Left hindlimb (tissue), 1 donor: ENCODE data around the gene CDC34.
A peak's percentile ranks its signal among the peaks of the same experiment; 100 is the strongest.

Experiments used
- DNase-seq: peaks from one replicate; pipeline ENCODE4 v3.0.0-alpha.2; 2018

Gene CDC34

GRCh38 chr19:531753-532560 lies at the start of gene CDC34:
Gene CDC34 (plus strand): TSS chr19:531760. CDS start chr19:531932, 172 bp downstream.
- no peak for DNase-seq

DNA sequence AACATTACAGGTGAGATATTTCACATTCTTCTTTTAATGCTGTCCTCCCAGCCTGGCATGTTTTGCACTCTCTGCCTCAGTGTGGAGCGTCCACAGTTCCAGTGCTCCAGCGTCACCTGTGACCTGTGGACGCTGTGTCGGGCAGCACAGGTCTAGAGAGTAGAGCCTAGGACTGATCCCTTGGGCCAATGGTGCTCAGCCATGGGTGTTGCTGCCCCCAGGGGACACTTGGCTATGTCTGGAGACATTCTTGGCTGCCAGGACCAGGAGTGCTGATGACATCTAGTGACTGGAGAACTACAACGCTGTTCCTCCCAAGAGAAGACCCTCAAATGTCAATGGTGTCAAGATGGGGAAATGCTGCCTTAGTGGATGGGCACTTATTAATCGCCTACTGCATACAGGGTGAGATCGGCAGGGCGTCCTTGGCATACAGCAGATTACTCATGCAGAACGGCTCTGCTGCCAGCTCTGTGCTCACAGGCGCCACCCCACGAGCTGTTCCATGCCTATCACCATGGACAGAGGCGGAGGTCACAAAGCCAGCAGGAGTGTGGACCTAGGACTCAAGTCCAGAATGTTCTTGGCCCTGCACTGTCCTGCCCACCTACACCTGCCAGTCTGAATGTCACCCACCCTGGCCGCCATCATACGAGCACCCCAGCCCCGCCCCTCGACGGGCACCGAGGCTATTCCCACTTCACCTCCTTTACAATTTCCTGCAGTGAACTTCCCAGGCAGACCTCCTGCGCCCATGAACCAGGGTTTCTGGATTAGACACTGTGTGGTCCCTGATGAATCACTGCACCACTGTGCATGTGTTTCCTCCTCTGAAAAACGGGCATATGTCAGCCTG lies 49.1 kb upstream of the CDC34 start:
- DNase-seq, result peak; percentile 18

DNA sequence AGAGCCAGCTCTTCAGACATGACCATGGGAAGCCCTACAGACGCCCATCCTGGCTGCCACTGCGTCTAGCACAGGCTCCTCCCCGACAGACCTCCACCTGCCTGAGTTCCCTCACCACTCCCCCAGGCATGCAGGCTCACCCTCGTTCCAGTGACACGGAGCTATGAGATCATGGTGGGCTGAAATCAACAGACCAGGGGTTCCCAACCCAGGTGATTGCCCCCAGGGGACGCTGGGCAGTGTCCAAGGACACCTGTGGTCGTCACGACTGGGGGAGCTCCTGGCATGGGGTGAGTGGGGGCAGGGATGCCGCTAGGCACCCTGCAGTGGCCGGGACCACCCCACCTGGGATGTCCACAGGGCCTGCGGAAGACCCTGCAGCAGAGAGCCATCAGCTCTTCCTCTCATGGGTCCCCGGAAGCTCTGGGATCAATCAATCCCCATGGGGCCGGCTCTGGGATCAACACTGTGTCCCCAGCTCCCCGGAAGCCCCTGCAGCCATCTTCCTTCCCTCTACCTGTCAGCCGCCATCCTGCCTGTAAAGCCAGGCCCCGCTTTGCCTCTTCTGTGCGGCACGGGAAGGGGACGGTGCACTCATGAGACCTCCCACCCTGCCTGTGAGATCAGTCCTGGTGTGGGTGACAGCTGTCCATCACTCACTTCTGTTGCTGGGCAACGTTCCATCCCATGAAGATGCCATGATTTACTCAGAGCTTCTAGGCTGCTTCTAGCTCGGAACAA lies 48.1 kb upstream of the CDC34 start:
- DNase-seq, result peak; percentile 22

- DNase-seq, result peak; percentile 18
Measured at GRCh38 chr19:484494-484893, 47.1 kb upstream of the CDC34 start.

- peak; percentile 25 for DNase-seq
Measured at GRCh38 chr19:485077-485476, 46.5 kb upstream of the CDC34 start.

- DNase-seq, result peak; percentile 28
Measured at GRCh38 chr19:485583-486236, 45.9 kb upstream of the CDC34 start.

DNA sequence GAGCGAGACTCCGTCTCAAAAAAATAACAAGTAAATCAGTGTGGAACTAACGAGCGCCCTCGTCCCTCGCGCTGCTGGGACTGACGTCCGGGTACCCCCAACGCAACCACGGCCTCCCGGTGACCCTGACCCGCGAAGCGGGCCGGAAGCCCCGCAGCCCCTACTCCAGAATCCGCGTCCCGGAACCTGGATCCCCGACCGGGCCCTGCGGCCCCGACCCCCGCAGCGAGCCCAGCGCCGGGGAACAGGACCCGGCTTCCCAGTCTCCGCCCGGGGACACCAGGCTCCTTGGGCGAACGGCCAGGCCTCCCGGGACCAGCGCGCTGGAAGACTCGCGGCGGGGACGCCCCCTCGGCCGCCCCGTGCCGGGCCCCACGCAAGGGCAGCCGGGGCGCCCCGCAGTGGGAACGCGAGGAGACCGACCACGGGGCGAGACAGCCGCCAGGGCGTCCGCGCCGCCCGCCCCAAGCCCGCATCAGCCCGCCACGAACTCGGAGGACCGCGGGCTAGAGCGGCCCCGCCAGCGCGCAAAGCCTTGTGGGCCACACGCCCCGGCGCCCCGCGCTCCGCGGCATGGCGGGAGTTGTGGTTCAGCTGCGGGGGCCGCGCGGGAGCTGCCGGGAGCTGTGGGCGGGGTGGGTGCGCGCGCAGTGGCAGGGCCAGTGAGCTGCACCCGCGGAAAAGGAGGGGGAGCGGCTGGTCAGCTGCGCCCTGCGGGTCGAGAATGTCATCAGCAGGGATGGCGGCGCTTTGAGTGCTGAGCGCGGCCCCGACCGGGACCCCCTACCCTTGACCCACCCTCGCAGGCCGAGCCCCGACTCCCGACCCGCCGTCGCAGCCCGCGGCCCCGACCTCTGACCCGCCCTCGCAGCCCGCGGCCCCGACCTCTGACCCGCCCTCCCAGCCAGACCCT lies 42.8 kb upstream of the CDC34 start:
- DNase-seq, result peak; percentile 96

- peak; percentile 67 for DNase-seq
Measured at GRCh38 chr19:489418-490196, 42.0 kb upstream of the CDC34 start.

GRCh38 chr19:491146-491741 lies 40.3 kb upstream of the CDC34 start:
- DNase-seq, result peak; percentile 37

DNA sequence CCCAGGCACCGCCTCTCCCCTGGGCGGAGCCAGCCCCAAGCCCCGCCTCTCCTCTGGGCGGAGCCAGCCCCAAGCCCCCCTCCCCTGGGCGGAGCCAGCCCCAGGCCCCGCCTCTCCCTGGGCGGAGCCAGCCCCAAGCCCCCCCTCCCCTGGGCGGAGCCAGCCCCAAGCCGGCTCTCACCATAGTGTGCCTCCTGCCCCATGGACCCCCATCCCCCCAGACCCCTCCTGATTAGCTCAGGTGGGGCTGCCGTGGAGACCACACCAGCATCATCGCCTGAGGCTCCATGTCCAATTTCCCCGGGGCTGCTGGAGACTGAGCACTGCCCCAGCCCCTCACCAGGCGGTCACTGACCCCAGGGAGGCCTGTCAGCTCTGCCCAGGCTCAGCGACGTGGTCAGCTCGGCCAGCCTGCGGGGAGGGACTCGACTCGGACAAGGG lies 39.4 kb upstream of the CDC34 start:
- DNase-seq, result peak; percentile 22

DNA sequence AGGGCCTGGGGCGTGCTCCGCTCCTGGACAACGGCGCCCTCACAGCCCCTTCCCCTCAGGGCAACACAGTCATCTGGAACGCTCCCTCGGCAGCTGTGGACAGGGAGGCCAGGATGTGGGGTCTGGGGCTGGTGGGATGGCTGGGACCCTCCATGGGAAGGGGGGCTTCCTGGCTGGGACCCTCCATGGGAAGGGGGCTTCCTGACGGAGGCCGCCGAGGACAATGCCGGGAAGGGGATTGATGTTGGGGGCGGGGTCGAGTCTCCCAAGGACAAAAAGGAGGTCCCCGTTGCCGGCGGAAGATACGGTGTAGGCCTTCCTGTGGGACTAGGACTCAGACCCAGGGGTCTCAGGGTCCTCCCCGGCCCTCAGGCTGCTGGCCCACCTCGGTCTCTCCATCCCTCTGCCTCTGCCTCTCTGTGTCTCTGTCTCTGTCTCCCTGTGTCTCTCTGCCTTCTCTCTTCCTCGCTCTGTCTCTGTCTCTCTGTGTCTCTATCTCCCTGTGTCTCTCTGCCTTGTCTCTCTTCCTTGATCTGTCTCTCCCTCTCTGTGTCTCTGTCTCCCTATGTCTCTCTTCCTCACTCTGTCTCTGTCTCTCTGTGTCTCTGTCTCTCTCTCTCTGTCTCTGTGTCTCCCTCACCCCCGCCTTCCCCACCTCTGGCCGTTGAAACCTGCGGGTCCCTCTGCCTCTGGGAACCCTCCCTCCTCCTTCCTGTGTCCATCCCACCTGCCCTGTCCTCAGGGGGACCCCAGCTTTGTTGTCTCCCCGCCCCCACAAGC lies 38.0 kb upstream of the CDC34 start:
- DNase-seq, result peak; percentile 33

- peak; percentile 52 for DNase-seq
Measured at GRCh38 chr19:494171-495080, 37.1 kb upstream of the CDC34 start.

DNA sequence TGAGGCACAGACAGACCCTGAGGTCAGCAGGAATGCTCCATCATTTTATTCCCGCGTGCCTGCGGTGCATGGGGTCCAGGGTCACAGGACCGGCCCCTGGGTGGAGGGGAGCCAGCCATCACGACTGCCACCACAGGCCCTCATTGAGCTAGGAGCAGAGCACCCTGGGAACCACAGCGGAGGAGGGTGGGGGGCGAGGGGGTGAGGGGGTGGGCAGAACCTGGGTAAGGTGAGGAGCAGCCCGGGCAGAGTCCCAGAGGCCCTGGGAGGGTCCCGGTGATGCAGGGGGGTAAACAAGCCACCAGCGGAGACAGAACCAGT lies 36.5 kb upstream of the CDC34 start:
- DNase-seq, result no peak

DNA sequence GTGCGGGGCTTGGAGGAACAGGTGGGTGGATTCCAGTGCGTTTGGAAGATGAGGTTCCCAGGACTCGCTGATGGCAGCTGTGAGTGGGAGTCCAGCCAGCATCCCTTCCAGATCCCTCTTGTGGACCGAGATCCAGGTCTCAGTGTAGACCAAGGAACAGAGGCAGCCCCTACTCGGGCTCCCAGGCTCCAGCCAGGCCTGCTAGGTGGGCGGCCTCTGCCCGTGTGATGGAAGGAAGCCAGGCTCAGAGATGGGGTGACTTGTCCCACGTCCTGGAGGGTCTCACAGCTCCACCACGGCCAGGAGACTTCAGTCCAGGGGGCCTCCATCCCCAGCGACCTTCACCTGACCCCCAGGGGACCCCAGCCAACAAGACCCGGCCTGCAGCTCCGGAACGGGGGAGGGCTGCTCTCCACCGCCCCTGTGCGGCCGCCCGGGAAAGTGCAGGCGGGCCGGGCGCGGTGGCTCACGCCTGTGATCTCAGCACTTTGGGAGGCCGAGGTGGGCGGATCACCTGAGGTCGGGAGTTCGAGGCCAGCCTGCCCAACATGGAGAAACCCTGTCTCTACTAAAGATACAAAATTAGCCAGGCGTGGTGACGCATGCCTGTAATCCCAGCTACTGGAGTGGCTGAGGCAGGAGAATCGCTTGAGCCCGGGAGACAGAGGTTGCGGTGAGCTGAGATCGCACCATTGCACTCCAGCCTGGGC lies 36.0 kb upstream of the CDC34 start:
- DNase-seq, result peak; percentile 64

DNA sequence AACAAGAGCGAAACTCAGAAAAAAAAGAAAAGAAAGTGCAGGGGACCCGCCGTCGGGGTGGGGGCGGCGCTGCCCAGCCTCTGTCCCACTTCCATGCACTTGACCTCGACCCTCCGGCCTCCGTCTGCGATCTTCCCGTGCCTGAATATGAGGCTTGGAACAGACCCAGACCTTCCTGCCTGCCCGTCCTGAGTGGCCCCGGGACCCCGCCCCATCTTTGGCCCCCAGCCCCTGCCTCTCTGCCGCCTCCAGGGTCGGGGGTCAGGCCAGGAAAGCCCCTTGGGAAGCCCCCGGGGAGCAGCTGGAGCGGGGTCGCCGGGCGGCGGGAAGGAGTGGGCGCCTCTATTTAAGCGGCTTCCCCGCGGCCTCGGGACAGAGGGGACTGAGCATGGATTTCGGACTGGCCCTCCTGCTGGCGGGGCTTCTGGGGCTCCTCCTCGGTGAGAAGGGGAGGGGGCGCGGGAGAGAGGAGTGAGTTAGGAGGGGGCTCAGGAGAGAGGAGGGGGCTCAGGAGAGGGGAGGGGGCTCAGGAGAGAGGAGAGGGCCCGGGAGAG lies 35.4 kb upstream of the CDC34 start, which contains the start of gene MADCAM1:
MADCAM1 (plus strand) TSS at position 375 of the 554 bp plus-strand sequence; CDS start at position 389, 14 bp downstream.
- peak; percentile 27 for DNase-seq

GRCh38 chr19:496986-497385 lies 34.6 kb upstream of the CDC34 start:
- peak; percentile 22 for DNase-seq

- peak; percentile 34 for DNase-seq
Measured at GRCh38 chr19:497491-497868, 34.1 kb upstream of the CDC34 start.
